A549 (cell line): ENCODE data around the gene PFDN6. TPM values are rescaled to one million over a fixed set of nuclear protein-coding genes. Genes with fewer than 3 reads are reported as not detected.
"Not testable (repeated sequence)": the region's sequence is repeated elsewhere in the genome, so short reads cannot be mapped to it uniquely, and the experiment has no call there.

Experiments
- ATAC-seq, 2 experiments: fragments of 200-7000 bp in 1 of 2; fragments of >200 bp in 1 of 2; cut with Nextera tagmentation in 1 of 2; cut with Tn5 transposase in 1 of 2; 3 replicates each; pipeline versions ENCODE4 v1.8.0 to v1.9.1; 2018 to 2020; ENCODE audit warnings: mild to moderate bottlenecking in 1 of 2, moderate library complexity in 1 of 2
- CTCF ChIA-PET: fragments of 300-600 bp; sonication (Branson Sonifier 250); formaldehyde crosslinking; extraction: SDS; loops from one replicate; lab custom pipeline; 2021; ENCODE audit warnings: antibody characterized with exemption, inconsistent platforms; lab: Yijun Ruan, JAX
- POLR2A ChIA-PET: fragments of 350-600 bp; formaldehyde crosslinking; extraction: SDS; loops from one replicate; lab custom pipeline; 2021; ENCODE audit warnings: antibody characterized with exemption, inconsistent platforms; lab: Yijun Ruan, JAX
- DNase-seq, 2 experiments: peaks; one replicate each; pipeline versions ENCODE4 v3.0.0 to v3.0.0-alpha.2; 2011 to 2016; ENCODE audit warnings: low read depth in 1 of 2, low spot score in 1 of 2
- FAIRE-seq: peaks from 2 replicates; lab custom pipeline; 2011; peaks lifted over from hg19 to GRCh38; lab: Jason Lieb, UNC
- H3K27ac ChIP-seq, 2 experiments: fragments of >200 bp; sonication (Bioruptor Twin); formaldehyde crosslinking; 3 replicates each; pipeline ENCODE4 v1.5.1; 2016 to 2017
- H3K4me1 ChIP-seq: fragments of >200 bp; sonication (Bioruptor Twin); formaldehyde crosslinking; 3 replicates; pipeline ENCODE4 v1.6.1; 2016
- H3K4me2 ChIP-seq: fragments of >200 bp; sonication (Bioruptor Twin); formaldehyde crosslinking; 3 replicates; pipeline ENCODE4 v1.6.1; 2016
- H3K4me3 ChIP-seq: fragments of >200 bp; sonication (Bioruptor Twin); formaldehyde crosslinking; 3 replicates; pipeline ENCODE4 v1.5.1; 2016
- H3K9me3 ChIP-seq: fragments of >200 bp; sonication (Bioruptor Twin); formaldehyde crosslinking; 3 replicates; pipeline ENCODE4 v1.6.1; 2016
- CTCF ChIP-seq: fragments of >200 bp; sonication (Bioruptor Twin); formaldehyde crosslinking; IDR thresholded peaks from 3 replicates; pipeline ENCODE4 v1.5.1; 2016
- ESRRA ChIP-seq: fragments of 150-350 bp; IDR thresholded peaks from 2 replicates; pipeline ENCODE4 v1.6.1; 2014; ENCODE audit warnings: mild to moderate bottlenecking, low read length, borderline replicate concordance
- MAZ ChIP-seq: fragments of 150-350 bp; IDR thresholded peaks from 2 replicates; pipeline ENCODE4 v1.6.1; 2014; ENCODE audit warnings: antibody characterized with exemption, low read depth, low read length, borderline replicate concordance
- MYC ChIP-seq: IDR thresholded peaks from 2 replicates; pipeline ENCODE4 v1.6.1; 2012; ENCODE audit warnings: mild to moderate bottlenecking, inconsistent platforms, low read length, improper control_type of control experiment, borderline replicate concordance
- NFE2L2 ChIP-seq: fragments of 150-350 bp; conservative IDR thresholded peaks from 2 replicates; pipeline ENCODE4 v1.6.1; 2014; ENCODE audit warnings: low read length
- NPAS2 ChIP-seq: fragments of 250-450 bp; sonication (Bioruptor Pico); IDR thresholded peaks from 2 replicates; pipeline ENCODE4 v1.8.0; 2022; ENCODE audit warnings: mild to moderate bottlenecking, moderate library complexity, borderline replicate concordance
- PHF8 ChIP-seq: fragments of 200-600 bp; sonication (generic); IDR thresholded peaks from 2 replicates; pipeline ENCODE4 v1.6.1; 2016; ENCODE audit warnings: low read depth, mild to moderate bottlenecking, antibody characterized with exemption, moderate library complexity, borderline replicate concordance
- RAD21 ChIP-seq, 2 experiments: fragments of >200 bp in 1 of 2; sonication (Bioruptor Twin) in 1 of 2; formaldehyde crosslinking in 1 of 2; IDR thresholded peaks in 1 of 2; conservative IDR thresholded peaks in 1 of 2; 2 replicates in 1 of 2; 3 replicates in 1 of 2; pipeline ENCODE4 v1.6.1; 2012 to 2018; ENCODE audit warnings: inconsistent platforms in 1 of 2
- RFX5 ChIP-seq: fragments of 450-650 bp; IDR thresholded peaks from 2 replicates; pipeline ENCODE4 v1.7.1; 2014; ENCODE audit warnings: antibody characterized with exemption, mild to moderate bottlenecking, moderate library complexity
- SMC3 ChIP-seq: fragments of >200 bp; sonication (Bioruptor Twin); formaldehyde crosslinking; IDR thresholded peaks from 3 replicates; pipeline ENCODE4 v1.6.1; 2018; ENCODE audit warnings: inconsistent platforms
- TP53 ChIP-seq: fragments of 250-450 bp; sonication (Bioruptor Pico); IDR thresholded peaks from 2 replicates; pipeline ENCODE4 v1.5.0; 2021; ENCODE audit warnings: mild to moderate bottlenecking, moderate library complexity
- USF2 ChIP-seq: fragments of 450-650 bp; IDR thresholded peaks from 2 replicates; pipeline ENCODE4 v1.6.1; 2014; ENCODE audit warnings: antibody characterized with exemption
- WGBS: methylation state at CpG from one replicate; pipeline ENCODE4 v1.1.6; 2017; ENCODE audit errors: missing lambda C conversion rate; 5-methylcytosine and 5-hydroxymethylcytosine counted together
- polyA plus RNA-seq, 4 experiments: library from polyadenylated mRNA; depleted of rRNA in 3 of 4; stranded (reverse); fragments of >200 nt; fragmentation: RNase III in 1 of 4; extraction: RNeasy Plus Mini Kit Qiagen cat#74134 plus additional on column Dnase treatment in 1 of 4; gene quantifications; 2 replicates in 3 of 4; 3 replicates in 1 of 4; pipeline ENCODE4 v1.2.3, GENCODE V29; 2011 to 2017

PFDN6 gene
- polyA plus RNA-seq, 2 of the 4 experiments (the other 2 are of a cell fraction): 84.6 to 120 TPM

- ATAC-seq: 0 out of 6 replicates have a peak, but pooled peaks of 1 of the 2 experiments have one; percentile 0
- WGBS: 96% methylated on average over 5 of the region's 13 CpGs
- Histone ChIP-seq H3K4me3 (no peak overlapping the region), H3K4me1 (peaks cover 31% of the 10 kb centered on the region), H3K27ac (no peak overlapping the region), H3K4me2 (no peak overlapping the region), H3K9me3 (no peaks in the 10 kb centered on the region)
- TF ChIP-seq RFX5 (no peak), TP53 (CRISPR knock-in tag) (no peak)
- no peak for FAIRE-seq
- ChIA-PET POLR2A (interaction anchor here (0.9 to 1.1 kb wide), 2 partner anchors 20 to 131 kb away, joined by 3 to 4 read pairs; partner anchors contain the start of gene RGL2), CTCF (interaction anchor here (0.8 to 5.7 kb wide), 7 partner anchors 9 to 566 kb away, joined by 3 to 44 read pairs (median 9); partner anchors contain the start of genes PFDN6, RGL2 and WDR46)
- no peak for DNase-seq
These were observed 10.1 kb upstream of the PFDN6 start for GRCh38 chr6:33279257-33279695.

- TF ChIP-seq NFE2L2 (no peak), CTCF (peak; percentile 59), PHF8 (no peak), USF2 (no peak), RAD21 (conservative IDR thresholded peaks at IDR 0.05 in 1 of 2, IDR thresholded peaks at IDR 0.05 in 1 of 2) (peak; percentile 55 to 64; a peak in 4 of 5 replicates), MYC (peak; percentile 35; the same call in 1 of the 2 replicates), NPAS2 (CRISPR knock-in tag) (no peak), MAZ (0 out of 2 replicates have a peak, but pooled peaks have one; percentile 24), SMC3 (peak; percentile 47; the same call in 1 of the 3 replicates), ESRRA (0 out of 2 replicates have a peak, but pooled peaks have one; percentile 48)
- Histone ChIP-seq H3K4me3 (no peak overlapping the region), H3K4me1 (peaks cover 23% of the 10 kb centered on the region), H3K4me2 (no peak overlapping the region), H3K9me3 (no peaks in the 10 kb centered on the region), H3K27ac (peak overlapping the region in 1 of 2 experiments; percentile 48; a peak in 2 of 6 replicates)
- FAIRE-seq (no peak), ATAC-seq (peak; percentile 75 to 83), DNase-seq (peak; percentile 85)
- ChIA-PET CTCF (interaction anchor here (0.8 to 5.7 kb wide), 8 partner anchors 8 to 565 kb away, joined by 3 to 44 read pairs (median 8); partner anchors contain the start of genes PFDN6, RGL2, RPS18 and VPS52), POLR2A (no interaction called here)
- whole genome bisulfite sequencing: 25% methylated on average over 2 of the region's 5 CpGs
These were observed 9.4 kb upstream of the PFDN6 start for GRCh38 chr6:33279971-33280511.

GRCh38 chr6:33280539-33280938 lies 8.9 kb upstream of the PFDN6 start:
- POLR2A ChIA-PET: interaction anchor here (1.1 kb wide), 1 partner anchor 9 kb away, joined by 3 read pairs; the partner anchor contains the start of genes RPS18 and VPS52
- 85% methylated on average over 3 of the region's 6 CpGs for WGBS
- TF ChIP-seq MAZ: no peak
- DNase-seq (no peak), FAIRE-seq (no peak), ATAC-seq (no peak)
- H3K27ac ChIP-seq: peak overlapping the region in 1 of 2 experiments; percentile 48; a peak in 2 of 6 replicates
- H3K4me2 ChIP-seq: no peak overlapping the region
- H3K9me3 ChIP-seq: no peaks in the 10 kb centered on the region
- H3K4me3 ChIP-seq: no peak overlapping the region
- CTCF ChIA-PET: interaction anchor here (0.7 to 5.7 kb wide), 6 partner anchors 8 to 144 kb away, joined by 3 to 44 read pairs (median 5); partner anchors contain the start of genes PFDN6, RPS18, VPS52 and WDR46
- peaks cover 18% of the 10 kb centered on the region for H3K4me1 ChIP-seq

- ATAC-seq, H3K27ac ChIP-seq, H3K4me2 ChIP-seq, FAIRE-seq, POLR2A ChIA-PET, H3K9me3 ChIP-seq, H3K4me3 ChIP-seq, DNase-seq, H3K4me1 ChIP-seq: not testable (repeated sequence)
- CTCF ChIA-PET: interaction anchor here (5.8 kb wide), 1 partner anchor 7 kb away, joined by 44 read pairs; the partner anchor contains the start of gene B3GALT4
- WGBS: 85% methylated on average over 4 of the region's 4 CpGs
These were observed 4.2 kb upstream of the PFDN6 start for GRCh38 chr6:33285214-33285613.
